ENCODE data around the gene NMNAT2. TPM values are rescaled to one million over a fixed set of nuclear protein-coding genes. Genes with fewer than 3 reads are reported as not detected.

NMNAT2 gene
- total and polyA plus RNA-seq, 2 experiments from 2014 or later: 3.6 to 10.0 TPM

DNA sequence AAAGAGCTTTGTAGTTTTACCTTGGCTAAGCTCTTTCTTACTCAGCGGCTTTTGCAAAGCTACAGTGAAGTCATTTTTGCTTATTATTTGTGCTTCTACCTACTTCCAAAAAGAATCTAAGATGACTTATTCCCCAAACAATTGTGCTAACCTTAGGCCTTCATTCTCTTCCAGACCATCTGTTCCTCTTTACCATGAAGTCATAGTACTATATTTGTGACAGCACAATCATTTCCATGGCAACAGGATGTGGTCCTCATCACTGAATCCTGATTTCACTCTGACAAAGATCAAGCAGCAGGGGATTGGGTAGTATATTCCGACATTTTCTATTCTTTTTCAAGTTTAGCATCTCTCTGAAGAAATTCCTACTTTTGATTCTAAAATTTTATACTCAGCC lies 24.8 kb upstream of the NMNAT2 start:
- no peaks in the 10 kb centered on the region for H3K36me3 ChIP-seq (ENCODE audit: insufficient read depth)
- TF ChIP-seq ETS1 (IDR thresholded peaks at IDR 0.05) (no peak), NANOG (IDR thresholded peaks at IDR 0.05; ENCODE audit: borderline replicate concordance) (no peak), EZH2phosphoT487 (IDR thresholded peaks at IDR 0.05; ENCODE audit: unreplicated experiment) (no peak), ZNF462 (CRISPR knock-in tag; IDR thresholded peaks at IDR 0.05) (no peak), CREB1 (CRISPR knock-in tag; IDR thresholded peaks at IDR 0.05; ENCODE audit: low read depth) (no peak)
- TF ChIP-seq, protein P1, sequence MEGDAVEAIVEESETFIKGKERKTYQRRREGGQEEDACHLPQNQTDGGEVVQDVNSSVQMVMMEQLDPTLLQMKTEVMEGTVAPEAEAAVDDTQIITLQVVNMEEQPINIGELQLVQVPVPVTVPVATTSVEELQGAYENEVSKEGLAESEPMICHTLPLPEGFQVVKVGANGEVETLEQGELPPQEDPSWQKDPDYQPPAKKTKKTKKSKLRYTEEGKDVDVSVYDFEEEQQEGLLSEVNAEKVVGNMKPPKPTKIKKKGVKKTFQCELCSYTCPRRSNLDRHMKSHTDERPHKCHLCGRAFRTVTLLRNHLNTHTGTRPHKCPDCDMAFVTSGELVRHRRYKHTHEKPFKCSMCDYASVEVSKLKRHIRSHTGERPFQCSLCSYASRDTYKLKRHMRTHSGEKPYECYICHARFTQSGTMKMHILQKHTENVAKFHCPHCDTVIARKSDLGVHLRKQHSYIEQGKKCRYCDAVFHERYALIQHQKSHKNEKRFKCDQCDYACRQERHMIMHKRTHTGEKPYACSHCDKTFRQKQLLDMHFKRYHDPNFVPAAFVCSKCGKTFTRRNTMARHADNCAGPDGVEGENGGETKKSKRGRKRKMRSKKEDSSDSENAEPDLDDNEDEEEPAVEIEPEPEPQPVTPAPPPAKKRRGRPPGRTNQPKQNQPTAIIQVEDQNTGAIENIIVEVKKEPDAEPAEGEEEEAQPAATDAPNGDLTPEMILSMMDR (conservative IDR thresholded peaks at IDR 0.05; ENCODE audit: low read depth in 2 of 2): no peak
- H3K36me3 Mint-ChIP-seq (ENCODE audit: low read depth): no peaks in the 10 kb centered on the region
- H3K4me3 Mint-ChIP-seq: no peak overlapping the region
- H3K27me3 ChIP-seq (ENCODE audit: insufficient read depth): no peaks in the 10 kb centered on the region
- ATAC-seq (no peak), DNase-seq (ENCODE audit: low spot score) (no peak)
- no peaks in the 10 kb centered on the region for H3K9me3 Mint-ChIP-seq
- H3K79me2 ChIP-seq (replicated peaks; ENCODE audit: insufficient read depth): no peaks in the 10 kb centered on the region
- peaks cover 12% of the 10 kb centered on the region; the same call in 1 of the 2 replicates for H3K4me1 ChIP-seq (ENCODE audit: insufficient read depth)
- H3K4me3 ChIP-seq: no peak overlapping the region
- H2AFZ ChIP-seq: no peak overlapping the region
- no peaks in the 10 kb centered on the region; the same call in 1 of the 2 replicates for H3K9me2 ChIP-seq (ENCODE audit: insufficient read depth)
- H3K4me2 ChIP-seq: no peak overlapping the region
- no peak overlapping the region for H3K27ac ChIP-seq (ENCODE audit: low read depth)
- peaks cover 4% of the 10 kb centered on the region; the same call in 1 of the 3 replicates for H3K4me1 Mint-ChIP-seq
- H3K27ac Mint-ChIP-seq: no peak overlapping the region
- no peaks in the 10 kb centered on the region for H3F3A ChIP-seq (replicated peaks; ENCODE audit: low read depth)
- no peaks in the 10 kb centered on the region for H4K20me1 ChIP-seq (replicated peaks; ENCODE audit: insufficient read depth)
- H3K27me3 Mint-ChIP-seq (ENCODE audit: insufficient read depth, low read depth, poor library complexity): peaks cover 1% of the 10 kb centered on the region
